K562 (cell line): ENCODE measurements around the gene ARID3B. TPM values are rescaled to one million over a fixed set of nuclear protein-coding genes. Genes with fewer than 3 reads are reported as not detected.

Experiments
- ASH1L ChIP-seq: fragments of 450-650 bp; IDR thresholded peaks from 2 replicates; pipeline ENCODE4 v1.6.1; 2018; ENCODE audit warnings: borderline replicate concordance, mild to moderate bottlenecking, low read depth; ENCODE audit not compliant: partially characterized antibody
- ATF1 ChIP-seq, 2 experiments: fragments of 450-650 bp in 1 of 2; IDR thresholded peaks; 2 replicates each; pipeline ENCODE4 v1.6.1; 2016; ENCODE audit warnings: missing compliant biosample characterization in 1 of 2, missing genetic modification characterization in 1 of 2
- BRCA1 ChIP-seq, 2 experiments: fragments of 450-650 bp in 1 of 2; sonication (generic) in 1 of 2; formaldehyde crosslinking in 1 of 2; IDR thresholded peaks; 2 replicates each; pipeline versions ENCODE4 v1.5.0 to v1.6.1; 2017 to 2020; ENCODE audit warnings: mild to moderate bottlenecking in 1 of 2, missing genetic modification reagents in 1 of 2
- CCAR2 ChIP-seq: fragments of 200-400 bp; formaldehyde crosslinking; IDR thresholded peaks from 2 replicates; pipeline ENCODE4 v1.6.1; 2017; ENCODE audit warnings: mild to moderate bottlenecking, low read depth, low read length
- CCNT2 ChIP-seq: IDR thresholded peaks from 2 replicates; pipeline ENCODE4 v1.6.1; 2011; ENCODE audit warnings: borderline replicate concordance, low read depth, mild to moderate bottlenecking, moderate library complexity, mixed read lengths, low read length; ENCODE audit not compliant: insufficient read length; ENCODE audit errors: extremely low read depth
- ELF2 ChIP-seq: fragments of 250-450 bp; sonication (Bioruptor Pico); IDR thresholded peaks from 2 replicates; pipeline ENCODE4 v1.5.0; 2021; ENCODE audit warnings: mild to moderate bottlenecking
- ETV1 ChIP-seq: fragments of 450-650 bp; conservative IDR thresholded peaks from 2 replicates; pipeline ENCODE4 v1.6.1; 2016; ENCODE audit warnings: missing genetic modification characterization, control low read depth, low read depth, missing compliant biosample characterization
- KAT7 ChIP-seq: sonication (generic); formaldehyde crosslinking; IDR thresholded peaks from 2 replicates; pipeline ENCODE4 v1.8.0; 2022; ENCODE audit warnings: missing genetic modification reagents, mild to moderate bottlenecking, borderline replicate concordance
- NFYB ChIP-seq: IDR thresholded peaks from 2 replicates; pipeline ENCODE4 v1.6.1; 2011; ENCODE audit warnings: mild to moderate bottlenecking, moderate library complexity; ENCODE audit not compliant: insufficient read length; ENCODE audit errors: extremely low read depth
- NRF1 ChIP-seq, 2 experiments: fragments of 450-650 bp; IDR thresholded peaks in 1 of 2; conservative IDR thresholded peaks in 1 of 2; 2 replicates each; pipeline ENCODE4 v1.6.1; 2014; ENCODE audit warnings: mild to moderate bottlenecking in 2 of 2
- POLR2B ChIP-seq: fragments of 450-650 bp; IDR thresholded peaks from 2 replicates; pipeline ENCODE4 v1.6.1; 2018; ENCODE audit warnings: low read depth; ENCODE audit not compliant: partially characterized antibody
- POLR2G ChIP-seq: fragments of 200-400 bp; formaldehyde crosslinking; IDR thresholded peaks from 2 replicates; pipeline ENCODE4 v1.6.1; 2017; ENCODE audit warnings: low read depth, mild to moderate bottlenecking, antibody characterized with exemption, low read length, moderate library complexity
- POLR2H ChIP-seq: IDR thresholded peaks from 2 replicates; pipeline ENCODE4 v1.6.1; 2016; ENCODE audit warnings: missing genetic modification characterization, low read depth, mild to moderate bottlenecking, control low read depth, missing compliant biosample characterization, moderate library complexity
- SMAD2 ChIP-seq: fragments of 150-350 bp; IDR thresholded peaks from 2 replicates; pipeline ENCODE4 v1.6.1; 2014; ENCODE audit warnings: low read depth, mild to moderate bottlenecking, low read length
- SP1 ChIP-seq: sonication (generic); formaldehyde crosslinking; IDR thresholded peaks from 2 replicates; pipeline ENCODE4 v1.8.1; 2022; ENCODE audit warnings: mild to moderate bottlenecking, missing genetic modification reagents
- TAF7 ChIP-seq: fragments of 450-650 bp; IDR thresholded peaks from 2 replicates; pipeline ENCODE4 v1.6.1; 2016; ENCODE audit warnings: missing genetic modification characterization, missing compliant biosample characterization
- TAF9B ChIP-seq: fragments of 450-650 bp; IDR thresholded peaks from 2 replicates; pipeline ENCODE4 v1.6.1; 2018; ENCODE audit warnings: mild to moderate bottlenecking; ENCODE audit not compliant: partially characterized antibody
- TARDBP ChIP-seq: fragments of 450-650 bp; IDR thresholded peaks from 2 replicates; pipeline ENCODE4 v1.6.1; 2016
- TRIM24 ChIP-seq, 2 experiments: fragments of 450-650 bp; IDR thresholded peaks; 2 replicates each; pipeline ENCODE4 v1.6.1; 2016
- TSC22D4 ChIP-seq: fragments of 450-650 bp; IDR thresholded peaks from 2 replicates; pipeline ENCODE4 v1.6.1; 2016; ENCODE audit warnings: missing genetic modification characterization, missing biosample characterization, control low read depth
- ZNF24 ChIP-seq: fragments of 450-650 bp; IDR thresholded peaks from 2 replicates; pipeline ENCODE4 v1.6.1; 2016
- polyA plus RNA-seq, 8 experiments: library from polyadenylated mRNA; depleted of rRNA in 4 of 8; stranded (reverse) in 5 of 8; unstranded in 3 of 8; fragments of >200 nt; fragmentation: Nextera tagmentation in 2 of 8; fragmentation: Illumina TruSeq in 1 of 8; extraction: Ambion mirVana in 2 of 8; extraction: Trizol in 1 of 8; gene quantifications; 2 replicates each; pipeline versions ENCODE4 v1.2.1 to v1.2.3, GENCODE V29; 2011 to 2014; ENCODE audit warnings: inconsistent platforms in 1 of 8, missing spikeins in 1 of 8
- total RNA-seq, 7 experiments: library from RNA; depleted of rRNA in 6 of 7; stranded (reverse); fragments of >200 nt in 6 of 7; fragmentation: Illumina TruSeq in 2 of 7; extraction: Trizol in 2 of 7; gene quantifications; 2 replicates each; pipeline versions ENCODE4 v1.2.1 to v1.2.3, GENCODE V29; 2011 to 2021; ENCODE audit warnings: low replicate concordance in 1 of 7
- TF ChIP-seq, protein P1 (sequence below), 2 experiments: IDR thresholded peaks; 2 replicates each; pipeline ENCODE4 v1.6.1; 2011; ENCODE audit warnings: borderline replicate concordance in 1 of 2, control low read depth in 1 of 2, low read depth in 1 of 2, low read length in 1 of 2, mild to moderate bottlenecking in 1 of 2, mixed read lengths in 1 of 2, moderate library complexity in 1 of 2; ENCODE audit not compliant: insufficient read depth in 1 of 2, insufficient read length in 1 of 2, poor library complexity in 1 of 2, severe bottlenecking in 1 of 2; ENCODE audit errors: extremely low read depth in 1 of 2
- TF ChIP-seq, protein P2 (sequence below): fragments of 200-800 bp; sonication (Bioruptor generic); IDR thresholded peaks from 2 replicates; pipeline ENCODE4 v1.6.1; 2017; ENCODE audit warnings: missing genetic modification characterization, missing compliant biosample characterization
- TF ChIP-seq, protein P3 (sequence below): fragments of 450-650 bp; formaldehyde crosslinking; IDR thresholded peaks from 2 replicates; pipeline ENCODE4 v1.4.0; 2020; ENCODE audit warnings: mild to moderate bottlenecking, moderate library complexity

ARID3B gene
- total and polyA plus RNA-seq, 9 of the 15 experiments (the other 6 are each of a cell fraction or from before 2014, with no cell fraction given): 0.32 to 15.1 (median 7.1) TPM

DNA sequence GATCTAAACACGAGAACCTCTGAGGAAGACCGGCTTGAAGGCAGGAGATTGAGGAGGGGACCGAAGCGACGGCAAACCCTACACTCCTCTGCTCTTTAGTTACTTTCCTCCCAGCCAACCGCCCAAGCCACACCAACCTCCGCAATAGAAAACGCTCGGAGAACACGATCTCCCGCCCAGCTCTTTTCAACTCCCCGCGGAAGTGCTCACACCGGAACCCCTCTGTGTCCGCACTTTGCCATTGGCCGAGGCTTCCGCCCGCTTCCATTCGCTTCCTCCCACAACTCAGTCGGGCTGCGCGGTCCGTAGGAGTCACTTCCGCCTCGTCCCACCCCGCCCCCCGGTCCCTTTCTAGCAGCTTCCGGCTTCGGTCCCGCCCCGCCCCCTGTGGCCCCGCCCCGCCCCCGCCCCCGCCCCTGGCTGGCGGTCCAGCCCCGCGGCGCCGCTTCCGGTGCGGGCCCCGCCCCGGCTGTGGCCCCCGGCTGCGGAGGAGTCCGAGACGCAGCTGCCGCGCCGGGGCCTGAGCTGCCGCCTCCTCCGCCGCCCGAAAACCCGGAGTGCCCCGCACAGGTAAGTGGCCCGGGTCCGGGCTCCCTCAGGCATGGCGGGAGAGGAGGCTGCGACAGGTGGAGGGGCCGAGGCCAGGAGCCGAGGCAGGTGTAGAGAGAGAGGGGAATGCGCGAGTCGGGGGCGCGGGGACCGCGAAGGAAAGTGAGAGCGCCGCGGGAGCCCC, at the start of gene ARID3B (continued):
- TF ChIP-seq, protein P1, sequence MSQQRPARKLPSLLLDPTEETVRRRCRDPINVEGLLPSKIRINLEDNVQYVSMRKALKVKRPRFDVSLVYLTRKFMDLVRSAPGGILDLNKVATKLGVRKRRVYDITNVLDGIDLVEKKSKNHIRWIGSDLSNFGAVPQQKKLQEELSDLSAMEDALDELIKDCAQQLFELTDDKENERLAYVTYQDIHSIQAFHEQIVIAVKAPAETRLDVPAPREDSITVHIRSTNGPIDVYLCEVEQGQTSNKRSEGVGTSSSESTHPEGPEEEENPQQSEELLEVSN (IDR thresholded peaks at IDR 0.05; ENCODE audit: borderline replicate concordance in 1 of 2, extremely low read depth in 1 of 2, insufficient read depth in 1 of 2, insufficient read length in 1 of 2, low read depth in 1 of 2, low read length in 1 of 2, poor library complexity in 1 of 2, severe bottlenecking in 1 of 2): peak; percentile 49 to 60
- TF ChIP-seq POLR2H: peak; percentile 84
- no peak for TF ChIP-seq TARDBP
- peak; percentile 65; the same call in 1 of the 2 replicates for TF ChIP-seq TAF7
- peak; percentile 66; the same call in 1 of the 2 replicates for TF ChIP-seq ELF2 (CRISPR knock-in tag)
- peak; percentile 46; the same call in 1 of the 2 replicates for TF ChIP-seq KAT7 (CRISPR knock-in tag)
- TF ChIP-seq, protein P2, sequence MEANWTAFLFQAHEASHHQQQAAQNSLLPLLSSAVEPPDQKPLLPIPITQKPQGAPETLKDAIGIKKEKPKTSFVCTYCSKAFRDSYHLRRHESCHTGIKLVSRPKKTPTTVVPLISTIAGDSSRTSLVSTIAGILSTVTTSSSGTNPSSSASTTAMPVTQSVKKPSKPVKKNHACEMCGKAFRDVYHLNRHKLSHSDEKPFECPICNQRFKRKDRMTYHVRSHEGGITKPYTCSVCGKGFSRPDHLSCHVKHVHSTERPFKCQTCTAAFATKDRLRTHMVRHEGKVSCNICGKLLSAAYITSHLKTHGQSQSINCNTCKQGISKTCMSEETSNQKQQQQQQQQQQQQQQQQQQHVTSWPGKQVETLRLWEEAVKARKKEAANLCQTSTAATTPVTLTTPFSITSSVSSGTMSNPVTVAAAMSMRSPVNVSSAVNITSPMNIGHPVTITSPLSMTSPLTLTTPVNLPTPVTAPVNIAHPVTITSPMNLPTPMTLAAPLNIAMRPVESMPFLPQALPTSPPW (CRISPR knock-in tag): peak; percentile 93
- TF ChIP-seq CCNT2: peak; percentile 53
- 0 out of 2 replicates have a peak, but pooled peaks have one; percentile 13 for TF ChIP-seq ZNF24
- TF ChIP-seq SP1 (CRISPR knock-in tag): peak; percentile 69
- no peak for TF ChIP-seq ATF1 (CRISPR knock-in tag; IDR thresholded peaks at IDR 0.05)
- TF ChIP-seq ATF1 (tag; IDR thresholded peaks at IDR 0.05): peak; percentile 69
- TF ChIP-seq NRF1 (conservative IDR thresholded peaks at IDR 0.05 in 1 of 2, IDR thresholded peaks at IDR 0.05 in 1 of 2): peak in 1 of 2 experiments; percentile 38; a peak in 1 of 4 replicates
- TF ChIP-seq BRCA1 (IDR thresholded peaks at IDR 0.05): no peak
- no peak for TF ChIP-seq BRCA1 (CRISPR knock-in tag; IDR thresholded peaks at IDR 0.05)
- no peak for TF ChIP-seq SMAD2
- peak; percentile 26 for TF ChIP-seq ASH1L
- peak; percentile 81 for TF ChIP-seq ETV1 (tag)
- no peak for TF ChIP-seq CCAR2
- no peak for TF ChIP-seq TSC22D4
- TF ChIP-seq POLR2G: peak; percentile 90
- TF ChIP-seq, protein P3, sequence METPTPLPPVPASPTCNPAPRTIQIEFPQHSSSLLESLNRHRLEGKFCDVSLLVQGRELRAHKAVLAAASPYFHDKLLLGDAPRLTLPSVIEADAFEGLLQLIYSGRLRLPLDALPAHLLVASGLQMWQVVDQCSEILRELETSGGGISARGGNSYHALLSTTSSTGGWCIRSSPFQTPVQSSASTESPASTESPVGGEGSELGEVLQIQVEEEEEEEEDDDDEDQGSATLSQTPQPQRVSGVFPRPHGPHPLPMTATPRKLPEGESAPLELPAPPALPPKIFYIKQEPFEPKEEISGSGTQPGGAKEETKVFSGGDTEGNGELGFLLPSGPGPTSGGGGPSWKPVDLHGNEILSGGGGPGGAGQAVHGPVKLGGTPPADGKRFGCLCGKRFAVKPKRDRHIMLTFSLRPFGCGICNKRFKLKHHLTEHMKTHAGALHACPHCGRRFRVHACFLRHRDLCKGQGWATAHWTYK (CRISPR knock-in tag): no peak
- peak in 1 of 2 experiments; percentile 59; a peak in 2 of 4 replicates for TF ChIP-seq TRIM24 (IDR thresholded peaks at IDR 0.05)
- TF ChIP-seq POLR2B: peak; percentile 94
- peak; percentile 56 for TF ChIP-seq NFYB
- peak; percentile 71 for TF ChIP-seq TAF9B
